BJ (cell line): ENCODE measurements around the gene ORC6. TPM values are rescaled to one million over a fixed set of nuclear protein-coding genes. Genes with fewer than 3 reads are reported as not detected.

Experiments
- CTCF ChIA-PET: fragments of 350-600 bp; formaldehyde crosslinking; extraction: SDS; loops from one replicate; lab custom pipeline; 2021; ENCODE audit warnings: antibody characterized with exemption, inconsistent platforms; lab: Yijun Ruan, JAX
- POLR2A ChIA-PET: fragments of 300-600 bp; sonication (Branson Sonifier 250); formaldehyde crosslinking; extraction: SDS; loops from one replicate; lab custom pipeline; 2021; ENCODE audit warnings: antibody characterized with exemption; lab: Charles Lee
- DNase-seq: peaks from one replicate; pipeline ENCODE4 v3.0.0-alpha.2; 2011; ENCODE audit warnings: low read depth
- H3K27me3 ChIP-seq: 2 replicates; pipeline ENCODE4 v1.6.0; 2011; ENCODE audit warnings: low read length; ENCODE audit not compliant: control insufficient read depth, insufficient read depth
- H3K36me3 ChIP-seq: 2 replicates; pipeline ENCODE4 v1.5.1; 2011; ENCODE audit warnings: low read length; ENCODE audit not compliant: control insufficient read depth, insufficient read depth
- H3K4me3 ChIP-seq: 2 replicates; pipeline ENCODE4 v1.5.1; 2011; ENCODE audit warnings: low read depth, mild to moderate bottlenecking, control low read depth, low read length
- polyA plus RNA-seq: library from polyadenylated mRNA; depleted of rRNA; stranded (reverse); fragments of >200 nt; gene quantifications from 2 replicates; pipeline ENCODE4 v1.2.3, GENCODE V29; 2011
- TF ChIP-seq, protein P1 (sequence below): IDR thresholded peaks from 2 replicates; pipeline ENCODE4 v1.5.1; 2011; ENCODE audit warnings: low read depth, mild to moderate bottlenecking, control low read depth, inconsistent platforms, low read length, moderate library complexity; ENCODE audit not compliant: insufficient read depth

The ORC6 gene
- polyA plus RNA-seq, 1 experiment = 8.0 TPM

GRCh38 chr16:46728806-46729205 lies 39.3 kb downstream of the ORC6 start:
- no peak for DNase-seq
- ChIA-PET POLR2A (no interaction called here), CTCF (interaction anchor here (1.3 kb wide), 1 partner anchor 9 kb away, joined by 4 read pairs; no protein-coding TSS in a partner anchor)

DNA sequence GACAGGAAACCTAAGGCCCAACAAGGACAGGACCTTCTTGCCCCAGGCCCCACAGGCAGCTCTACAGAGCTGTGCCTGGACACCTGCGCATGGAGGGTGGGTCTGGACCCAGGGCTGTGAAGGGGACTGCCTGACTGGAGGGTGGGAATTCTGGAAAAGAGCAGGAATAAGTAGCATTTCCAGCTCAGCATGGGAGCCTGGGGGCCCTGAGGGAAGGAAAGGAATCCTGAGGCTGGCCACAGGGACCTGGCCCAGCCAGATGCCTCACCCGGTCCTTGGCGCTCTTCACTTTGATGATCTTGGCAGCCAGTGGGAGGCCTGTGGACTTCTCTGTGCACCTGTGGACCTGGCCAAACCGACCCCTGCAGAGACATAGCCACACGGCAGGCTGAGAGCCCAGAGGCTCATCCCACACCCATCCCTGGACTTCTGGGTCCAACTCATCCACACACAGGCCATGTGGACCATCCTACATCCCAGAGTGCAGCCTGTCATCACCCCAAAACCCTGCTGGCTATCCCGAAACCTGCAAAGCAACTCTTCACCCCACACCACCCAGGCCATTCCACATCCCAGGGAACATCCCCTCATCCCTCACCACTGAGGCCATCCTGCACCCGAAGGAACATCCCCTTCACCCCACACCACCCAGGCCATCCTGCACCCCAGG lies 40.0 kb downstream of the ORC6 start:
- no peak for DNase-seq
- TF ChIP-seq, protein P1, sequence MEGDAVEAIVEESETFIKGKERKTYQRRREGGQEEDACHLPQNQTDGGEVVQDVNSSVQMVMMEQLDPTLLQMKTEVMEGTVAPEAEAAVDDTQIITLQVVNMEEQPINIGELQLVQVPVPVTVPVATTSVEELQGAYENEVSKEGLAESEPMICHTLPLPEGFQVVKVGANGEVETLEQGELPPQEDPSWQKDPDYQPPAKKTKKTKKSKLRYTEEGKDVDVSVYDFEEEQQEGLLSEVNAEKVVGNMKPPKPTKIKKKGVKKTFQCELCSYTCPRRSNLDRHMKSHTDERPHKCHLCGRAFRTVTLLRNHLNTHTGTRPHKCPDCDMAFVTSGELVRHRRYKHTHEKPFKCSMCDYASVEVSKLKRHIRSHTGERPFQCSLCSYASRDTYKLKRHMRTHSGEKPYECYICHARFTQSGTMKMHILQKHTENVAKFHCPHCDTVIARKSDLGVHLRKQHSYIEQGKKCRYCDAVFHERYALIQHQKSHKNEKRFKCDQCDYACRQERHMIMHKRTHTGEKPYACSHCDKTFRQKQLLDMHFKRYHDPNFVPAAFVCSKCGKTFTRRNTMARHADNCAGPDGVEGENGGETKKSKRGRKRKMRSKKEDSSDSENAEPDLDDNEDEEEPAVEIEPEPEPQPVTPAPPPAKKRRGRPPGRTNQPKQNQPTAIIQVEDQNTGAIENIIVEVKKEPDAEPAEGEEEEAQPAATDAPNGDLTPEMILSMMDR = no peak
- no peak overlapping the region for H3K4me3 ChIP-seq
- H3K27me3 ChIP-seq = no peaks in the 10 kb centered on the region
- CTCF ChIA-PET = interaction anchor here (1.3 kb wide), 1 partner anchor 8 kb away, joined by 4 read pairs; no protein-coding TSS in a partner anchor
- no peaks in the 10 kb centered on the region for H3K36me3 ChIP-seq
- POLR2A ChIA-PET = no interaction called here

More at GRCh38 chr16:46728806-46729205, 39.3 kb downstream of the ORC6 start:
- TF ChIP-seq, protein P1 = no peak
- Histone ChIP-seq H3K36me3 (no peaks in the 10 kb centered on the region), H3K4me3 (no peak overlapping the region), H3K27me3 (no peaks in the 10 kb centered on the region)

DNA sequence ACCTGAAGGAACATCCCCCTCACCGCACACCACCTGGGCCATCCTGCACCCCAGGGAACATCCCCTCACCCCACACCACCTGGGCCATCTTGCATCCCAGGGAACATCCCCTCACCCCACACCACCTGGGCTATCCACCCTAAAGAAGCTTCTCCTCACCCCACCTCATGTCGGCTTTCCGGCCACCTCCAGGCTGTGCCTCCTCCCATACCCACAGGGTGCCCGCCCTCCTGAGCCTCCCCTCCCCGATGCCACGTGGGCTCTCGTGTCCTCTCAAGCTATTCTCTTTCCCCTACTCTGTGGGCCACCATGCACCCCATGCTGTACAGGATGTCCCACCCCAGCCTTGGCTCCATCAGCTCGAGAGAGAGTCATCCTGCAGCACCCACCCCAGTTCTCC lies 40.7 kb downstream of the ORC6 start:
- Histone ChIP-seq H3K27me3 (no peaks in the 10 kb centered on the region), H3K36me3 (no peaks in the 10 kb centered on the region), H3K4me3 (no peak overlapping the region)
- TF ChIP-seq, protein P1 = no peak
- ChIA-PET POLR2A (no interaction called here), CTCF (no interaction called here)
- DNase-seq = no peak

DNA sequence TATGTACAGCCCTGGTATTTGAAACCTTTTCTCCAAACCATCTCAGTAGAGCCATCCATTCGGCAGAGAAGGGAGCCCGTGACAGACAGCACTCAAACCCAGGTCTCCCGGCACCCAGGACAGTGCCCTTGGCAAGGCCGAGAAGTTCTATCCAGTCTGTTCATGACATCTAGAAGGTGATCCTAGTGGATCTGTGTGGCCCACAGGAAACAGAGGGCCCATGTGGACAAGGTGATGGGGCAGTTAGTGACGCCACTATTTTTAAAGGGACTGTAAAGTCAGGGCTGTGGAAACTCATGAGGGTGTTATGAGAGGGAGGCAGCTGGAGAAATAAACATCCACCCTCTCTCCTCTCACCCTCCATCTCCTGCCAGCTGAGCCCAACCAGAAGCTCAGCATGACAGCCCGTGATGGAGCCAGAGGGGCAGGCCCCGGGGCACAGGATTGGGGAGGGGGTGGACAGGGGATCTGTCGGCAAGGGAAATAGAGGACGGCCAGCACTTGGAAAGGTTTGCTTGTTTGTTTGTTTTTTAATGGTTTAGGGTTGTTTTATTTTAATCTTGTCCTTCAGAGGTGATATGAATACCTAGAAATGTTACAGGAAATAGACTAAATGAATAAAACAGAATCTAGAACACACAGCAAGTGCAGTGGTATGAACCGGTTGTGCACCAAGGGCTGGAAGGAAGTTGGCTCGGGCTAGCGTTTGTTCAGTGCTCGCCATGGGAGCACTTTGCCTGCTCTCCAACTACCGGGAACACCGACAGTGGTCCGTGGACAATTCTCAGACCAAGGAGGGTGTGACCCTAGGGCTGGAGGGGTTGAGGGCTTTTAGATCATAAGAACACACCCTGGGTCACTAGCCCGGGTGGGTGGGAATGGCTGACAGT lies 41.6 kb downstream of the ORC6 start:
- POLR2A ChIA-PET = no interaction called here
- Histone ChIP-seq H3K4me3 (no peak overlapping the region), H3K36me3 (no peaks in the 10 kb centered on the region), H3K27me3 (no peaks in the 10 kb centered on the region)
- no peak for DNase-seq
- TF ChIP-seq, protein P1 = no peak
- CTCF ChIA-PET = no interaction called here

GRCh38 chr16:46731691-46732555 lies 42.5 kb downstream of the ORC6 start:
- H3K27me3 ChIP-seq = no peaks in the 10 kb centered on the region
- TF ChIP-seq, protein P1 = no peak
- ChIA-PET POLR2A (no interaction called here), CTCF (no interaction called here)
- no peak overlapping the region for H3K4me3 ChIP-seq
- no peak for DNase-seq
- no peaks in the 10 kb centered on the region for H3K36me3 ChIP-seq
